ENCODE data around the gene OTOP2. TPM values are rescaled to one million over a fixed set of nuclear protein-coding genes. Genes with fewer than 3 reads are reported as not detected.

OTOP2 gene
- total RNA-seq, 4 donors from 2014 or later = not detected

DNA sequence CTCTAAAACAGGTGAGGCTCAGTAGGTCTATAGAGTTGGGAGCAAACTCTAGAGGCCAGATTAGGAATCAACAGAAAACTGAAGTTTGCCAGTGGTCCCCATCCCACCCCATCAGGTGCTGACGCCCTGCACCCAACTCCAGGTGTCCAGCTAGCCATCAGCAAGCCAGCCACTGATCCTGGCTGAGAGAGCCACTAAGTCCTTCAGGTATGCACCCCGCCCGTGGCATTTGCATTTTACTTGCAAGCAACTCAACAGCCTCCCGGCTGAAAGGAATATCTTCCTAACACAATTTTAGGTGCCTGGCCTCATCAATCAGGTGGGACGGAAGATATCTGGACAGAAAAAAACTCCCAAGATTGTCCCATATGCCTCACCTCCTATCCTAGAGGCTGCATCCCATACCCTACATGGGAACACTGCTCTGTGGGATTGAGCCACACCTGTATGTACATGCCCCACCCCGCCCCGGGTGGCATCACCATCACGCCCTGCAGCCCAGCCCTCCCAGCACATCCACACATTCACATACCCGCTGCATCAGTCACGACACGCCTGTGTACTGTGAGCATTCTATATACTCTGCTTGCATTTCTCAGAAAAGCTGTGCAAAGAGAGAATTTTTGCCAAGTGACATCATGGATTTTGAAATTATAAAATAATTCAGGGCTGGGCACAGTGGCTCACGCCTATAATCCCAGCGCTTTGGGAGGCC is 19.9 kb downstream of the OTOP2 start:
- 75% methylated on average over 11 of the region's 13 CpGs for WGBS
- H3K36me3 ChIP-seq = no peaks in the 10 kb centered on the region
- intact Hi-C loops (cut with DNase I) = no loop called here
- no peaks in the 10 kb centered on the region for H3K4me1 ChIP-seq
- H3K9me3 ChIP-seq = no peaks in the 10 kb centered on the region
- no peak overlapping the region for H3K4me3 ChIP-seq
- H3K27me3 ChIP-seq = peaks cover 0 to 68% (median 6%) of the 10 kb centered on the region in 4 donors
- TF ChIP-seq CTCF (IDR thresholded peaks at IDR 0.05) = no peak
- TF ChIP-seq POLR2A (IDR thresholded peaks at IDR 0.05; ENCODE audit: low read depth) = no peak
- no peak for TF ChIP-seq POLR2AphosphoS5 (IDR thresholded peaks at IDR 0.05)
- no peak for TF ChIP-seq EP300 (IDR thresholded peaks at IDR 0.05)
- H3K27ac ChIP-seq (replicated peaks in 1 of 4) = no peak overlapping the region
- DNase-seq (ENCODE audit: extremely low spot score) = no peak

DNA sequence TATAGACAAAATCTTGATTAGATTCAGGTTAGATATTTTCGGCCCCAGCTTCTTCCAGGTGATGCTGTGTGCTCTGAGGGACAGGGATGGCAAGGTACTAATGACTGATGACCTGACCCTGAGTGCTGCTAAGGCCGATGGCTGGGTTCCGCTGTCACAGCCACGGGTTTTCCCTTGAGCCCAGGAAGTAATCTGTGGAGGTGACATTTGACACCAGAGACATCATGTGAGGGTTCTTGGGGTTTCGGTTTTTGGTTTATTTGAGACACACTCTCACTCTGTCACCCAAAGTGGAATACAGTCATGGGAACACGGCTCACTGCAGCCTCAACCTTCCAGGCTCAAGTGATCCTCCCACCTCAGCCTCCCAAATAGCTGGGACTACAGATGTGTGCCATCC is 21.5 kb downstream of the OTOP2 start:
- Histone ChIP-seq H3K27me3 (peaks cover 0 to 78% (median 6%) of the 10 kb centered on the region in 4 donors), H3K9me3 (no peaks in the 10 kb centered on the region), H3K4me1 (no peaks in the 10 kb centered on the region), H3K27ac (replicated peaks in 1 of 4) (no peak overlapping the region), H3K36me3 (no peaks in the 10 kb centered on the region), H3K4me3 (no peak overlapping the region)
- no peak for DNase-seq (ENCODE audit: extremely low spot score)
- no peak for TF ChIP-seq POLR2A (IDR thresholded peaks at IDR 0.05; ENCODE audit: low read depth)
- no peak for TF ChIP-seq CTCF (IDR thresholded peaks at IDR 0.05)
- TF ChIP-seq POLR2AphosphoS5 (IDR thresholded peaks at IDR 0.05) = no peak
- no peak for TF ChIP-seq EP300 (IDR thresholded peaks at IDR 0.05)
- intact Hi-C loops (cut with DNase I) = no loop called here
- 43% methylated on average over 2 of the region's 6 CpGs for WGBS

- Histone ChIP-seq H3K27ac (replicated peaks in 1 of 4) (no peak overlapping the region), H3K4me1 (no peaks in the 10 kb centered on the region), H3K27me3 (peaks cover 0 to 78% (median 4%) of the 10 kb centered on the region in 4 donors), H3K36me3 (peaks cover 0 to 8% (median 3%) of the 10 kb centered on the region in 4 donors), H3K4me3 (no peak overlapping the region), H3K9me3 (no peaks in the 10 kb centered on the region)
- no peak for TF ChIP-seq CTCF (IDR thresholded peaks at IDR 0.05)
- no peak for TF ChIP-seq POLR2A (IDR thresholded peaks at IDR 0.05; ENCODE audit: low read depth)
- TF ChIP-seq EP300 (IDR thresholded peaks at IDR 0.05) = no peak
- TF ChIP-seq POLR2AphosphoS5 (IDR thresholded peaks at IDR 0.05) = no peak
- 87% methylated on average over 14 of the region's 14 CpGs for WGBS
- intact Hi-C loops (cut with DNase I) = no loop called here
- no peak for DNase-seq (ENCODE audit: extremely low spot score)
Observed at GRCh38 chr17:74946641-74947040, 22.6 kb downstream of the OTOP2 start.

- 94% methylated on average over 13 of the region's 17 CpGs for WGBS
- intact Hi-C loops (cut with DNase I) = no loop called here
- H3K27ac ChIP-seq (replicated peaks in 1 of 4) = no peak overlapping the region
- TF ChIP-seq POLR2A (IDR thresholded peaks at IDR 0.05; ENCODE audit: low read depth) = no peak
- TF ChIP-seq POLR2AphosphoS5 (IDR thresholded peaks at IDR 0.05) = no peak
- no peak for TF ChIP-seq CTCF (IDR thresholded peaks at IDR 0.05)
- TF ChIP-seq EP300 (IDR thresholded peaks at IDR 0.05) = no peak
- H3K4me1 ChIP-seq = no peaks in the 10 kb centered on the region
- no peak for DNase-seq (ENCODE audit: extremely low spot score)
- H3K36me3 ChIP-seq = peaks cover 0 to 10% (median 4%) of the 10 kb centered on the region in 4 donors
- no peaks in the 10 kb centered on the region for H3K9me3 ChIP-seq
- no peak overlapping the region for H3K4me3 ChIP-seq
- peaks cover 0 to 78% (median 3%) of the 10 kb centered on the region in 4 donors for H3K27me3 ChIP-seq
Observed at GRCh38 chr17:74947041-74947754, 23.1 kb downstream of the OTOP2 start.

All from esophagus muscularis mucosa (tissue), 4 donors.